Activated naive CD4-positive, alpha-beta T cell treated with anti-CD3 and anti-CD28 coated beads, Interleukin-2, amount 50 U/mL, for 16 hours (primary cell): ENCODE measurements around the gene CRHR1.

ENCODE experiments used
- DNase-seq: peaks from one replicate; pipeline ENCODE4 v3.0.0-alpha.2; 2020

CRHR1 gene

DNA sequence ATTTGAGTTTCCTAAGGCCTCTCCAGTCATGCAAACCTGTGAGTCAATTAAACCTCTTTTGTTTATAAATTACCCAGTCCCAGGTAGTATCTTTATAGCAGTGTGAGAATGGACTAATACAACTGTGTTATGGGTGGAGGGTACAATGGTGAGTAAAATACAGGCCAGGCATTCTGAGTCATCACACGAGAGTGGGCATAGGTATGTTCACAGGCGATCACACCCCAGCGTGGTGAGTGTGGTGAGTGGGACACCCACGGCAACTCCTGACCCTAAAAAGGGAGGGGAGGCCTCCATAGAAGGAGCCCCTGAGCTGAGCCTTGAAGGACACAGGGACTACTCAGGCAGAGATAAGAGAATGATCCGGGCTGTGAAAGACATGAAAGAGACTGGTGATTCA is 87.6 kb downstream of the CRHR1 start:
- DNase-seq, result no peak

GRCh38 chr17:45873728-45874127 is 89.6 kb downstream of the CRHR1 start:
- no peak for DNase-seq

- DNase-seq, result no peak
These were observed 90.0 kb downstream of the CRHR1 start for GRCh38 chr17:45874151-45874550.

DNA sequence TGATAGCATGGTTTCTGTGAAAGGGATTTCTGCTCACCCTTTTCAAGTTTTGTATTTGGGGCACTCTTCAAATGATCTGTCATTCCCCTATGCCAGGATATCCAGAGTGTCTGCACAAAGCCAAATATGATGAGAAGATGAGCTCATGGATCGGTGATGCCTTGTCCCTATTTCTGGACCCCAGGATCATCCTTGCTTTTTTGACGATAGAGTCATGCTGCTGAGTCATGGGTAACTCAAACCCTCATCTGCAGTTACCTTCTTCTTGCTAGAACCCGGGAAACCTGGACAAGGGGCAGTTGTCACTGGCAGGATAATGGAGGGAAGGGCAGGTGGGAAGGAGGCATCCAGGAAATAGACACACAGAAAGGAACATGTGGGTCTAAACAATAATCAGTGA is 92.4 kb downstream of the CRHR1 start:
- DNase-seq, result no peak

DNA sequence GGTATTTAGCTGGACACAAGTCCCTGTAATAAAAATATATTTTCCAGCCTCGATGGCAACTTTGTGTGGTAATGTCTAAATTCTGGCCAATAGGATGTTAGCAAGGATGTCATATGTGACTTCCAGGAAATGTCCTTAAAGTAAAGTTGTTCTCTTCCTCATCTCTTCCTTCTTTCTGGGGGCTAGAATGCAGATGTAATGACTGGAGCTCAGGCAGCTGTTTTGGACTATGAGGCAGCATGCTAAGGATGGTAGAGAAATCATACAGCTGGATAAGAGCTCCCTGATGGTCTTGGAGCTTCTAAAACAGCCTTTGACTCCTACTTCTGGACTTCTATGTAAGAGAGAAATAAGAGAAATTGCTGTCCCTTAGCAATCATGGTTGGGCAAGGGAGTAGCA is 93.3 kb downstream of the CRHR1 start:
- no peak for DNase-seq

GRCh38 chr17:45883063-45883462 is 98.9 kb downstream of the CRHR1 start:
- no peak for DNase-seq
